ENCODE measurements around the gene B3GNT8.
"Not testable (repeated sequence)": the region's sequence is repeated elsewhere in the genome, so short reads cannot be mapped to it uniquely, and the experiment has no call there.

The B3GNT8 gene

GRCh38 chr19:41426952-41427646, at the start of gene B3GNT8:
B3GNT8 (minus strand) TSS chr19:41427374; CDS start chr19:41426778, 596 bp downstream.
- DNase-seq = peak; percentile 83

GRCh38 chr19:41476583-41476982, 49.4 kb upstream of the B3GNT8 start:
- DNase-seq = no peak

- not testable (repeated sequence) for DNase-seq
Observed at GRCh38 chr19:41463257-41464256, 36.4 kb upstream of the B3GNT8 start.

- DNase-seq = no peak
Observed at GRCh38 chr19:41462497-41462896, 35.3 kb upstream of the B3GNT8 start.

GRCh38 chr19:41457241-41457640, 30.1 kb upstream of the B3GNT8 start:
- DNase-seq = no peak

- no peak for DNase-seq
Observed at GRCh38 chr19:41456342-41456918, 29.3 kb upstream of the B3GNT8 start.

- DNase-seq = no peak
Observed at GRCh38 chr19:41455936-41456335, 28.8 kb upstream of the B3GNT8 start.

GRCh38 chr19:41452584-41453275, 25.6 kb upstream of the B3GNT8 start:
- DNase-seq = no peak

- DNase-seq = no peak
Observed at GRCh38 chr19:41449865-41450178, 22.6 kb upstream of the B3GNT8 start.

- peak; percentile 63 for DNase-seq
Observed at GRCh38 chr19:41449079-41449864, 22.1 kb upstream of the B3GNT8 start.

- DNase-seq = no peak
Observed at GRCh38 chr19:41447732-41448332, 20.7 kb upstream of the B3GNT8 start.

GRCh38 chr19:41445575-41445974, 18.4 kb upstream of the B3GNT8 start:
- no peak for DNase-seq

GRCh38 chr19:41443813-41444455, 16.8 kb upstream of the B3GNT8 start:
- no peak for DNase-seq

- DNase-seq = no peak
Observed at GRCh38 chr19:41442473-41443355, 15.5 kb upstream of the B3GNT8 start, which contains the start of gene ERICH4. ERICH4 (plus strand) TSS chr19:41443156; CDS start chr19:41443170, 14 bp downstream.

GRCh38 chr19:41441321-41441945, 14.3 kb upstream of the B3GNT8 start:
- DNase-seq = no peak

- peak; percentile 98 for DNase-seq
Observed at GRCh38 chr19:41439441-41440222, 12.5 kb upstream of the B3GNT8 start, which contains the start of gene DMAC2. DMAC2 (minus strand) TSS chr19:41439912; CDS start chr19:41439899, 13 bp downstream.

- DNase-seq = no peak
Observed at GRCh38 chr19:41437944-41438574, 10.9 kb upstream of the B3GNT8 start.

GRCh38 chr19:41436674-41436951, 9.4 kb upstream of the B3GNT8 start:
- no peak for DNase-seq
